HepG2 (cell line): ENCODE results near the gene PPA1.

Experiments
- CTCF ChIP-seq: sonication (generic); formaldehyde crosslinking; IDR thresholded peaks from 2 replicates; pipeline ENCODE4 v1.5.0; 2020; ENCODE audit warnings: mild to moderate bottlenecking, missing genetic modification reagents, moderate library complexity
- HDAC1 ChIP-seq: sonication (generic); formaldehyde crosslinking; IDR thresholded peaks from 2 replicates; pipeline ENCODE4 v1.5.1; 2020; ENCODE audit warnings: mild to moderate bottlenecking, missing genetic modification reagents
- MAX ChIP-seq: IDR thresholded peaks from 2 replicates; pipeline ENCODE4 v1.6.1; 2012; ENCODE audit warnings: inconsistent platforms
- NR2F2 ChIP-seq: IDR thresholded peaks from 2 replicates; pipeline ENCODE4 v1.6.1; 2012; ENCODE audit warnings: low read depth, inconsistent platforms, borderline replicate concordance
- POLR2AphosphoS2 ChIP-seq: IDR thresholded peaks from 2 replicates; pipeline ENCODE4 v1.6.1; 2011; ENCODE audit warnings: low read depth, low read length, improper control_type of control experiment
- POLR2AphosphoS5 ChIP-seq: IDR thresholded peaks from 2 replicates; pipeline ENCODE4 v1.6.1; 2012; ENCODE audit warnings: low read depth, low read length
- ZNF407 ChIP-seq: sonication (generic); formaldehyde crosslinking; IDR thresholded peaks from one replicate; pipeline ENCODE4 v1.5.1; 2020; ENCODE audit warnings: mild to moderate bottlenecking, missing genetic modification reagents; ENCODE audit errors: not compliant biosample characterization
- ZNF558 ChIP-seq: sonication (generic); formaldehyde crosslinking; IDR thresholded peaks from 2 replicates; pipeline ENCODE4 v1.9.0; 2022; ENCODE audit warnings: mild to moderate bottlenecking, missing genetic modification reagents, borderline replicate concordance

- no peak for TF ChIP-seq HDAC1 (CRISPR knock-in tag)
- no peak for TF ChIP-seq POLR2AphosphoS5
- TF ChIP-seq MAX = no peak
- no peak for TF ChIP-seq NR2F2
- no peak for TF ChIP-seq ZNF558 (CRISPR knock-in tag)
- TF ChIP-seq CTCF (CRISPR knock-in tag) = no peak
- no peak for TF ChIP-seq ZNF407 (CRISPR knock-in tag)
- no peak for TF ChIP-seq POLR2AphosphoS2
Observed at GRCh38 chr10:70254778-70255328, 21.6 kb upstream of the PPA1 start.
